Mesendoderm (in vitro differentiated cells): Measurements from ENCODE around the gene MAPK9. TPM values are rescaled to one million over a fixed set of nuclear protein-coding genes. Genes with fewer than 3 reads are reported as not detected.
A peak's percentile ranks its signal among the peaks of the same experiment; 100 is the strongest.

Experiments
- DNase-seq: peaks from one replicate; pipeline ENCODE4 v3.0.0; 2013
- H2AK5ac ChIP-seq: 2 replicates; pipeline ENCODE4 v1.6.1; 2013; ENCODE audit warnings: low read length, inconsistent platforms
- H2BK120ac ChIP-seq: 2 replicates; pipeline ENCODE4 v1.6.1; 2013; ENCODE audit warnings: low read depth, mild to moderate bottlenecking, low read length, moderate library complexity, mixed read lengths
- H2BK15ac ChIP-seq: replicated peaks from 2 replicates; pipeline ENCODE4 v1.6.1; 2013; ENCODE audit warnings: low read depth, mild to moderate bottlenecking, moderate library complexity
- H2BK5ac ChIP-seq: 2 replicates; pipeline ENCODE4 v1.6.1; 2013; ENCODE audit warnings: low read length, inconsistent platforms
- H3K18ac ChIP-seq: 2 replicates; pipeline ENCODE4 v1.6.1; 2013; ENCODE audit warnings: mild to moderate bottlenecking, low read length, mixed read lengths
- H3K23ac ChIP-seq: one replicate; pipeline ENCODE4 v1.6.1; 2013; ENCODE audit warnings: low read length
- H3K27ac ChIP-seq: 2 replicates; pipeline ENCODE4 v1.5.1; 2013; ENCODE audit warnings: low read depth, mild to moderate bottlenecking, inconsistent platforms, low read length, moderate library complexity
- H3K27me3 ChIP-seq: 2 replicates; pipeline ENCODE4 v1.6.1; 2013; ENCODE audit warnings: low read length, control low read depth, mild to moderate bottlenecking, inconsistent platforms; ENCODE audit not compliant: insufficient read depth, poor library complexity
- H3K36me3 ChIP-seq: 2 replicates; pipeline ENCODE4 v1.6.1; 2013; ENCODE audit warnings: low read length, inconsistent platforms; ENCODE audit not compliant: control insufficient read depth, insufficient read depth
- H3K4ac ChIP-seq: one replicate; pipeline ENCODE4 v1.6.1; 2013; ENCODE audit warnings: low read depth, mild to moderate bottlenecking, low read length, moderate library complexity
- H3K4me1 ChIP-seq: 2 replicates; pipeline ENCODE4 v1.6.1; 2013; ENCODE audit warnings: low read depth, low read length, inconsistent platforms; ENCODE audit not compliant: control insufficient read depth
- H3K4me2 ChIP-seq: 2 replicates; pipeline ENCODE4 v1.6.1; 2013; ENCODE audit warnings: low read length
- H3K4me3 ChIP-seq: 2 replicates; pipeline ENCODE4 v1.5.1; 2013; ENCODE audit warnings: mild to moderate bottlenecking, low read length
- H3K56ac ChIP-seq: one replicate; pipeline ENCODE4 v1.6.1; 2013; ENCODE audit warnings: low read length
- H3K79me1 ChIP-seq: 2 replicates; pipeline ENCODE4 v1.6.1; 2013; ENCODE audit warnings: low read length, inconsistent platforms
- H3K79me2 ChIP-seq: 2 replicates; pipeline ENCODE4 v1.6.1; 2013; ENCODE audit warnings: mild to moderate bottlenecking, low read length; ENCODE audit not compliant: control insufficient read depth, insufficient read depth
- H3K9ac ChIP-seq: 2 replicates; pipeline ENCODE4 v1.6.1; 2013; ENCODE audit warnings: low read length, inconsistent platforms
- H4K5ac ChIP-seq: one replicate; pipeline ENCODE4 v1.6.1; 2013; ENCODE audit warnings: low read length
- H4K8ac ChIP-seq: one replicate; pipeline ENCODE4 v1.6.1; 2013; ENCODE audit warnings: low read depth, mild to moderate bottlenecking, control low read depth, low read length, moderate library complexity
- WGBS: extraction: QIAGEN DNeasy Blood & Tissue Kit; methylation state at CpG from one replicate; pipeline ENCODE4 v1.1.7; 2013; ENCODE audit warnings: low lambda C conversion rate, missing lambda C conversion rate; ENCODE audit not compliant: insufficient coverage; ENCODE audit errors: extremely low coverage; 5-methylcytosine and 5-hydroxymethylcytosine counted together
- polyA plus RNA-seq, 2 experiments: library from polyadenylated mRNA; stranded (reverse); fragments of 200-250 nt; gene quantifications; one replicate each; pipeline ENCODE4 v1.2.3, GENCODE V29; 2013

MAPK9 gene
- 28.2 TPM for polyA plus RNA-seq (2013, experiment 1 of 2)
- 28.4 TPM for polyA plus RNA-seq (2013, experiment 2 of 2)

GRCh38 chr5:180291943-180292831, at the start of gene MAPK9:
MAPK9 (minus strand) TSS chr5:180292083; CDS start chr5:180280561, 11,522 bp downstream.
- Histone ChIP-seq H3K4me3 (peak within 1 kb of the TSS; percentile 91), H3K27ac (peak within 1 kb of the TSS; percentile 85), H2AK5ac (no peak within 1 kb of the TSS), H2BK15ac (no peak within 1 kb of the TSS), H3K36me3 (no peaks in the 10 kb centered on the region), H3K23ac (no peak within 1 kb of the TSS), H4K8ac (peak within 1 kb of the TSS; percentile 91), H3K79me1 (peaks cover 18% of the 10 kb centered on the region), H3K4me2 (peak within 1 kb of the TSS; percentile 78), H3K9ac (peak within 1 kb of the TSS; percentile 95), H4K5ac (no peak within 1 kb of the TSS), H3K56ac (peak within 1 kb of the TSS; percentile 97), H2BK120ac (no peak within 1 kb of the TSS), H3K27me3 (no peaks in the 10 kb centered on the region), H2BK5ac (peak within 1 kb of the TSS; percentile 92), H3K79me2 (peaks cover 28% of the 10 kb centered on the region), H3K4ac (peak within 1 kb of the TSS; percentile 93), H3K4me1 (peaks cover 9% of the 10 kb centered on the region), H3K18ac (peak within 1 kb of the TSS; percentile 92)
- WGBS: no CpG with 5 or more reads among the region's 122 CpGs
- peak; percentile 86 for DNase-seq

- H3K36me3 ChIP-seq: no peaks in the 10 kb centered on the region
These were observed 49.7 kb upstream of the MAPK9 start for GRCh38 chr5:180341595-180341994.

GRCh38 chr5:180340856-180341255, 49.0 kb upstream of the MAPK9 start:
- H3K4me3 ChIP-seq: no peak overlapping the region
- H3K27ac ChIP-seq: no peak overlapping the region
- no peak overlapping the region for H2BK15ac ChIP-seq
- H2AK5ac ChIP-seq: no peak overlapping the region
- no peak overlapping the region for H3K56ac ChIP-seq
- no peak overlapping the region for H4K8ac ChIP-seq
- H3K27me3 ChIP-seq: no peaks in the 10 kb centered on the region
- peaks cover 8% of the 10 kb centered on the region for H3K79me1 ChIP-seq
- peaks cover under 1% of the 10 kb centered on the region for H3K36me3 ChIP-seq
- H3K4me1 ChIP-seq: peaks cover 17% of the 10 kb centered on the region
- peaks cover 30% of the 10 kb centered on the region for H3K79me2 ChIP-seq
- no CpG with 5 or more reads among the region's 9 CpGs for WGBS
- H3K18ac ChIP-seq: peak overlapping the region; percentile 53
- no peak for DNase-seq
- no peak overlapping the region for H3K9ac ChIP-seq
- H2BK5ac ChIP-seq: no peak overlapping the region
- no peak overlapping the region for H2BK120ac ChIP-seq
- H3K23ac ChIP-seq: no peak overlapping the region
- H3K4ac ChIP-seq: no peak overlapping the region
- no peak overlapping the region for H4K5ac ChIP-seq
- H3K4me2 ChIP-seq: no peak overlapping the region

More at GRCh38 chr5:180341595-180341994, 49.7 kb upstream of the MAPK9 start:
- H2AK5ac ChIP-seq: no peak overlapping the region
- no peak overlapping the region for H4K8ac ChIP-seq
- H3K79me1 ChIP-seq: peaks cover 14% of the 10 kb centered on the region
- peak overlapping the region; percentile 35 for H3K18ac ChIP-seq
- no peak overlapping the region for H3K27ac ChIP-seq
- H2BK120ac ChIP-seq: no peak overlapping the region
- H3K79me2 ChIP-seq: peaks cover 37% of the 10 kb centered on the region
- H2BK15ac ChIP-seq: no peak overlapping the region
- no peak overlapping the region for H3K4ac ChIP-seq
- WGBS: no CpG with 5 or more reads among the region's 8 CpGs
- no peak overlapping the region for H3K4me3 ChIP-seq
- H3K56ac ChIP-seq: no peak overlapping the region
- peaks cover 17% of the 10 kb centered on the region for H3K4me1 ChIP-seq
- H2BK5ac ChIP-seq: no peak overlapping the region
- DNase-seq: no peak
- no peak overlapping the region for H4K5ac ChIP-seq
- H3K9ac ChIP-seq: no peak overlapping the region
- H3K27me3 ChIP-seq: no peaks in the 10 kb centered on the region
- H3K23ac ChIP-seq: no peak overlapping the region
- H3K4me2 ChIP-seq: no peak overlapping the region

GRCh38 chr5:180339583-180340183, 47.8 kb upstream of the MAPK9 start:
- Histone ChIP-seq H3K18ac (no peak overlapping the region), H3K4me2 (no peak overlapping the region), H4K5ac (no peak overlapping the region), H3K4me3 (no peak overlapping the region), H2BK15ac (no peak overlapping the region), H3K27me3 (no peaks in the 10 kb centered on the region), H3K9ac (no peak overlapping the region), H3K79me1 (peaks cover 6% of the 10 kb centered on the region), H4K8ac (no peak overlapping the region), H2BK5ac (no peak overlapping the region), H3K4me1 (peaks cover 15% of the 10 kb centered on the region), H3K36me3 (peaks cover 8% of the 10 kb centered on the region), H2BK120ac (no peak overlapping the region), H2AK5ac (no peak overlapping the region), H3K4ac (no peak overlapping the region), H3K56ac (no peak overlapping the region), H3K27ac (no peak overlapping the region), H3K79me2 (peaks cover 22% of the 10 kb centered on the region), H3K23ac (no peak overlapping the region)
- no CpG with 5 or more reads among the region's 7 CpGs for WGBS
- no peak for DNase-seq

GRCh38 chr5:180338001-180338707, 46.3 kb upstream of the MAPK9 start:
- Histone ChIP-seq H4K8ac (no peak overlapping the region), H3K18ac (no peak overlapping the region), H3K56ac (no peak overlapping the region), H4K5ac (no peak overlapping the region), H3K27ac (no peak overlapping the region), H3K36me3 (peaks cover 14% of the 10 kb centered on the region), H3K4me3 (no peak overlapping the region), H3K4ac (no peak overlapping the region), H3K79me1 (peaks cover 4% of the 10 kb centered on the region), H2BK5ac (no peak overlapping the region), H3K27me3 (no peaks in the 10 kb centered on the region), H3K4me1 (peaks cover 3% of the 10 kb centered on the region), H2BK15ac (no peak overlapping the region), H3K9ac (no peak overlapping the region), H3K23ac (no peak overlapping the region), H2BK120ac (no peak overlapping the region), H2AK5ac (no peak overlapping the region), H3K4me2 (no peak overlapping the region), H3K79me2 (peaks cover 19% of the 10 kb centered on the region)
- whole genome bisulfite sequencing: no CpG with 5 or more reads among the region's 22 CpGs
- no peak for DNase-seq
